Cortex of kidney (tissue), 1 donor: ENCODE data around the gene STH.

Experiments used
- DNase-seq: peaks from one replicate; lab custom pipeline; 2025; lab: John Stamatoyannopoulos, UW

STH gene

GRCh38 chr17:45967378-45967777 is 31.7 kb upstream of the STH start:
- DNase-seq, result no peak

- no peak for DNase-seq
Observed at GRCh38 chr17:45968732-45969131, 30.3 kb upstream of the STH start.

DNA sequence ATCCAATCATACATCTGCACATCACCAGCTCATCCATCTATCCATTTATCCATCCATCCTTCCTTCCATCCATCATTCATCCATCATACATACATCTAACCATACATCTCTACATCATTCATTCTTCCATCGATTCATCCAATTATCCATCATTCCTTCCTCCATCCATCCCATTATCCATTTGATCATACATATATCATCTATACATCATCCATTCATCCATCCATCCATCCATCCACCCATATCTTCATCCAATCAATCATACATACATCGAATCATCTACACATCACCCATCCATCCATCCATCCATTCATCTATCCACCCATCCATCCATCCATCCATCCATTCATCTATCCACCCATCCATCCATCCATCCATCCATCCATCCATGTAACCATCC is 29.3 kb upstream of the STH start:
- DNase-seq, result no peak

- DNase-seq, result no peak
Observed at GRCh38 chr17:45970659-45971058, 28.4 kb upstream of the STH start.

DNA sequence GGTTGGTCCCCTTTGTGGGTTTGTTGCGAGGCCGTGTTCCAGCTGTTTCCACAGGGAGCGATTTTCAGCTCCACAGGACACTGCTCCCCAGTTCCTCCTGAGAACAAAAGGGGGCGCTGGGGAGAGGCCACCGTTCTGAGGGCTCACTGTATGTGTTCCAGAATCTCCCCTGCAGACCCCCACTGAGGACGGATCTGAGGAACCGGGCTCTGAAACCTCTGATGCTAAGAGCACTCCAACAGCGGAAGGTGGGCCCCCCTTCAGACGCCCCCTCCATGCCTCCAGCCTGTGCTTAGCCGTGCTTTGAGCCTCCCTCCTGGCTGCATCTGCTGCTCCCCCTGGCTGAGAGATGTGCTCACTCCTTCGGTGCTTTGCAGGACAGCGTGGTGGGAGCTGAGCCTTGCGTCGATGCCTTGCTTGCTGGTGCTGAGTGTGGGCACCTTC is 27.3 kb upstream of the STH start:
- DNase-seq, result no peak

DNA sequence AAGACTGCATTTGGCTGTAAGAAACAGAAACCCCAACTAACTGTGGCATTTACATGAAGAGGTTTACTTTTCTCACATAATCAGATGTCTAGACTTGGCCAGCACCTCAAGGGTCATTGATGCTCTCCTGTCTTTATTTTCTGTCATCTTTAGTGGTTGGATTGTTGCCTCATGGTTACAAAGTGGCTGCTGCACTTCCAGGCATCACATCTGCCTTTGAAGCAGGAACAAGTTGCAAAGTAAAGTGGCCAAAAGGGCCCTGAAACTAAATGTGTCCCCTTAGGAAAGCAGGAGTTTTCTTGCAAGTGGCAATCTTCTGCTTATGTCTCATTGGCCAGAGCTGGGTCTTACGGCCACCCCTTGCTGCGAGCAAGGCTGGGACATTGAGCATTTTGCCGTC is 26.5 kb upstream of the STH start:
- no peak for DNase-seq

- no peak for DNase-seq
Observed at GRCh38 chr17:45973099-45973780, 25.8 kb upstream of the STH start.

DNA sequence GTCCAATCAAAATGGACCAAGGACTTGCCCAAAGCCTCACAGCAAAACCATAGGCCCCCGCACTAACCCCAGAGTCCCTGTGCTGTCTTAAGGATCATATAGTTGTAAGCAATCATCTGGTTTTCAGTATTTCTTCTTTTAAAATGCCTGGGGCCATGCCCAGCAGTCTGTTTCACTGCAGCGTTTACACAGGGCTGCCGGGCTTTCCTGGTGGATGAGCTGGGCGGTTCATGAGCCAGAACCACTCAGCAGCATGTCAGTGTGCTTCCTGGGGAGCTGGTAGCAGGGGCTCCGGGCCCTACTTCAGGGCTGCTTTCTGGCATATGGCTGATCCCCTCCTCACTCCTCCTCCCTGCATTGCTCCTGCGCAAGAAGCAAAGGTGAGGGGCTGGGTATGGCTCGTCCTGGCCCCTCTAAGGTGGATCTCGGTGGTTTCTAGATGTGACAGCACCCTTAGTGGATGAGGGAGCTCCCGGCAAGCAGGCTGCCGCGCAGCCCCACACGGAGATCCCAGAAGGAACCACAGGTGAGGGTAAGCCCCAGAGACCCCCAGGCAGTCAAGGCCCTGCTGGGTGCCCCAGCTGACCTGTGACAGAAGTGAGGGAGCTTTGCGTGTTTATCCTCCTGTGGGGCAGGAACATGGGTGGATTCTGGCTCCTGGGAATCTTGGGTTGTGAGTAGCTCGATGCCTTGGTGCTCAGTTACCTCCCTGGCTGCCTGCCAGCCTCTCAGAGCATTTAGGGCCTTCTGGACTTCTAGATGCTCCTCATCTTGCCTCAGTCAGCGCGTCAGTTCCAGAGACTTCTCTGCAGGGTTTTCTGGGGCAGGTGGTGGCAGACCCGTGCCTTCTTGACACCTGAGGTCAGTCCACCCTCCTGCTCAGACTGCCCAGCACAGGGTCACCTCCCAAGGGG is 24.8 kb upstream of the STH start:
- no peak for DNase-seq

- DNase-seq, result no peak
Observed at GRCh38 chr17:45974916-45975630, 24.0 kb upstream of the STH start.

GRCh38 chr17:45975640-45976295 is 23.3 kb upstream of the STH start:
- no peak for DNase-seq

DNA sequence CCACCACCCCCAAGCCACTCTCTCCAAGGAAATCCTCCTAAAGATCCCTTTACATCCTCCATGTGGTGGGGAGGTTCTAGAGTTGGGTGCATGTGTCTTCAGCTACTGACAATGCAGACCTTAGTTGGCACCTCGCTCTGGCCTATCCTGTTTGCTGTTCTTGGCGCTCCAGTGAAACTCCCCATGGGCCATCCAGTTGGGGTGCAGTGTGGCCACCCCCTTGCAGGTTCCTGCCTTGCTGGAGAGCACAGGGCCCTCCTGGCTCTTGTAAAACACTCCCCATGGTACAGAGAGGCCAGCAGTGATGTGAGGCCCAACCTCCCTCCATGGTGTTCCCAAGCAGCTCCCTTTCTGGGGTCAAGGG is 22.7 kb upstream of the STH start:
- DNase-seq, result no peak

- no peak for DNase-seq
Observed at GRCh38 chr17:45976755-45977505, 22.1 kb upstream of the STH start.

GRCh38 chr17:45977506-45977824 is 21.6 kb upstream of the STH start:
- no peak for DNase-seq

GRCh38 chr17:45977976-45978626 is 20.9 kb upstream of the STH start:
- DNase-seq, result no peak

GRCh38 chr17:45979137-45979536 is 19.9 kb upstream of the STH start:
- DNase-seq, result no peak

GRCh38 chr17:45980855-45981254 is 18.2 kb upstream of the STH start:
- DNase-seq, result no peak

DNA sequence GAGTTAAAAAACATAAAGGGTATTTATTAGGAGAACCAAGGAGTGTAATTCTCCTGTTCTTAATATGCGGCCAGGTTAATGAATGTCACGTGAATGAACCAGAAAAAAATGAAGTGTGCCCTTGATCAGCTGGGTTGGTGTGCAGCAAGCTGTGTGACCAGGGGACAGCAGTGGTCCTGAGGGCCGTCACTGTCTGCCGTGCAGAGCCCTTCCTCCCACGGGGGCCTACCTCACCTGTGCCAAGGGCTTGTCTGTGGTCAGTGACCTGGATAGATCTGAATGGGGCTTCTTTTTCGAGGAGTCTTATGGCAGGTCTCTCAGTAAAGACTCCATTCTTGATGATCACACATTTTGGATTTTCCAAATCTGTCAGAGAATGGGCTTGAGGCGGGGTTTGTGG is 17.7 kb upstream of the STH start:
- no peak for DNase-seq

DNA sequence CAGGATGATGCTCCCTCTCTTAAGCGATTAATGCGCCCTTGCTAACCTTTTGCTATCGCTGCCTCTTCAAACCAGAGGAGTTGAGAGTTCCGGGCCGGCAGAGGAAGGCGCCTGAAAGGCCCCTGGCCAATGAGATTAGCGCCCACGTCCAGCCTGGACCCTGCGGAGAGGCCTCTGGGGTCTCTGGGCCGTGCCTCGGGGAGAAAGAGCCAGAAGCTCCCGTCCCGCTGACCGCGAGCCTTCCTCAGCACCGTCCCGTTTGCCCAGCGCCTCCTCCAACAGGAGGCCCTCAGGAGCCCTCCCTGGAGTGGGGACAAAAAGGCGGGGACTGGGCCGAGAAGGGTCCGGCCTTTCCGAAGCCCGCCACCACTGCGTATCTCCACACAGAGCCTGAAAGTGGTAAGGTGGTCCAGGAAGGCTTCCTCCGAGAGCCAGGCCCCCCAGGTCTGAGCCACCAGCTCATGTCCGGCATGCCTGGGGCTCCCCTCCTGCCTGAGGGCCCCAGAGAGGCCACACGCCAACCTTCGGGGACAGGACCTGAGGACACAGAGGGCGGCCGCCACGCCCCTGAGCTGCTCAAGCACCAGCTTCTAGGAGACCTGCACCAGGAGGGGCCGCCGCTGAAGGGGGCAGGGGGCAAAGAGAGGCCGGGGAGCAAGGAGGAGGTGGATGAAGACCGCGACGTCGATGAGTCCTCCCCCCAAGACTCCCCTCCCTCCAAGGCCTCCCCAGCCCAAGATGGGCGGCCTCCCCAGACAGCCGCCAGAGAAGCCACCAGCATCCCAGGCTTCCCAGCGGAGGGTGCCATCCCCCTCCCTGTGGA is 16.0 kb upstream of the STH start:
- no peak for DNase-seq

GRCh38 chr17:45983614-45984310 is 15.3 kb upstream of the STH start:
- DNase-seq, result no peak

DNA sequence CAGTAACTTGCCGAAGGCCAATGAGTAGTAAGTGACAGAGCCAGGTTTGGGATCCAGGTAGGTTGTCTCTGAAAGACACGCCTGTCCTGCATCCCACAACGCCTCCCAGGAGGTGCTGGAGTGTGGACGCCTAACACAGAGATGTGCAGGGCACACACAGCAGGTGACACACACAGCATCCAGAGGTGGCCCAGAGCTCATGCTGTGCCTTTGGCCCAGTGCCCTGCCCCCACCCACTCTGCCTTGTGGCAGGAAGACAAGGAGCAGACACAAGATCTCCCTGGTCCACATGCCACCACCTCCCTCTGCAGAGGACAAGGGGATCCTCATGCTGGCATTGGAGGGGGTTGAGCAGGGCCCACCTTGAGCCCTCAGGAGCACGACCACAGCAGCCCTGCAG is 14.7 kb upstream of the STH start:
- DNase-seq, result no peak
